SK-N-SH (cell line): ENCODE data around the gene UBE2E3. TPM values are rescaled to one million over a fixed set of nuclear protein-coding genes. Genes with fewer than 3 reads are reported as not detected.

ENCODE experiments used
- CTCF ChIA-PET: fragments of 300-600, 350-600 bp; formaldehyde crosslinking; extraction: SDS; loops from one replicate; lab custom pipeline; 2021; lab: Yijun Ruan, JAX
- POLR2A ChIA-PET: fragments of 350-600 bp; sonication (Branson Sonifier 250); formaldehyde crosslinking; extraction: SDS; loops from one replicate; lab custom pipeline; 2020; ENCODE audit warnings: antibody characterized with exemption, inconsistent platforms; lab: Yijun Ruan, JAX
- DNase-seq: peaks from one replicate; pipeline ENCODE4 v3.0.0; 2012
- H2AFZ ChIP-seq: fragments of 200-600 bp; sonication (generic); 2 replicates; pipeline ENCODE4 v1.8.1; 2016; ENCODE audit warnings: antibody characterized with exemption, mild to moderate bottlenecking, low read depth
- H3F3A ChIP-seq: fragments of 200-600 bp; sonication (generic); replicated peaks from 2 replicates; pipeline ENCODE3; 2016; ENCODE audit warnings: antibody characterized with exemption, mild to moderate bottlenecking; ENCODE audit not compliant: insufficient read depth
- H3K27ac ChIP-seq, 2 experiments: fragments of 200-500 bp in 1 of 2; fragments of 200-600 bp in 1 of 2; sonication (Bioruptor generic) in 1 of 2; sonication (generic), shearing (Covaris generic) in 1 of 2; 2 replicates each; pipeline versions ENCODE4 v1.5.1 to v1.6.1; 2014 to 2016; ENCODE audit warnings: low read depth in 2 of 2, inconsistent platforms in 1 of 2, low read length in 1 of 2, mild to moderate bottlenecking in 1 of 2, mixed read lengths in 1 of 2
- H3K27me3 ChIP-seq: fragments of 200-600 bp; sonication (generic), shearing (Covaris generic); 2 replicates; pipeline ENCODE4 v1.6.1; 2016; ENCODE audit warnings: mixed run types; ENCODE audit not compliant: insufficient read depth
- H3K36me3 ChIP-seq, 2 experiments: fragments of 200-500 bp in 1 of 2; fragments of 200-600 bp in 1 of 2; sonication (Bioruptor generic) in 1 of 2; sonication (generic) in 1 of 2; replicated peaks in 1 of 2; 2 replicates each; pipeline versions ENCODE3 to v1.5.1; 2014 to 2016; ENCODE audit warnings: low read length in 1 of 2, mild to moderate bottlenecking in 1 of 2; ENCODE audit not compliant: insufficient read depth in 2 of 2, control insufficient read depth in 1 of 2
- H3K4me1 ChIP-seq, 2 experiments: fragments of 200-500 bp in 1 of 2; fragments of 200-600 bp in 1 of 2; sonication (Bioruptor generic) in 1 of 2; sonication (generic), shearing (Covaris generic) in 1 of 2; 2 replicates each; pipeline versions ENCODE4 v1.5.1 to v1.6.1; 2014 to 2016; ENCODE audit warnings: low read depth in 1 of 2, low read length in 1 of 2, mixed run types in 1 of 2; ENCODE audit not compliant: insufficient read depth in 2 of 2, control insufficient read depth in 1 of 2
- H3K4me2 ChIP-seq: fragments of 200-600 bp; sonication (generic), shearing (Covaris generic); 2 replicates; pipeline ENCODE4 v1.6.1; 2017; ENCODE audit warnings: mixed run types
- H3K4me3 ChIP-seq, 2 experiments: fragments of 200-500 bp in 1 of 2; fragments of 200-600 bp in 1 of 2; sonication (Bioruptor generic) in 1 of 2; sonication (generic), shearing (Covaris generic) in 1 of 2; 2 replicates each; pipeline versions ENCODE4 v1.5.1 to v1.8.1; 2014 to 2016; ENCODE audit warnings: low read depth in 2 of 2, inconsistent platforms in 1 of 2, low read length in 1 of 2, mild to moderate bottlenecking in 1 of 2, mixed read lengths in 1 of 2, moderate library complexity in 1 of 2
- H3K79me2 ChIP-seq: fragments of 200-600 bp; sonication (generic); 2 replicates; pipeline ENCODE4 v1.8.1; 2017; ENCODE audit warnings: mild to moderate bottlenecking; ENCODE audit not compliant: insufficient read depth
- H3K9ac ChIP-seq: fragments of 200-600 bp; sonication (generic); 2 replicates; pipeline ENCODE4 v1.6.1; 2017; ENCODE audit warnings: mixed run types
- H3K9me2 ChIP-seq: fragments of 200-600 bp; sonication (generic); 2 replicates; pipeline ENCODE4 v1.6.1; 2017; ENCODE audit warnings: mixed run types
- H3K9me3 ChIP-seq: fragments of 200-600 bp; sonication (generic); 2 replicates; pipeline ENCODE4 v1.6.1; 2017; ENCODE audit warnings: mixed run types, mild to moderate bottlenecking, moderate library complexity
- H4K20me1 ChIP-seq: fragments of 200-600 bp; sonication (generic); 2 replicates; pipeline ENCODE4 v1.6.1; 2017; ENCODE audit warnings: mild to moderate bottlenecking, mixed run types; ENCODE audit not compliant: insufficient read depth
- EP300 ChIP-seq, 2 experiments: IDR thresholded peaks; 2 replicates each; pipeline versions ENCODE4 v1.4.0 to v1.6.1; 2012; ENCODE audit warnings: borderline replicate concordance in 1 of 2, low read depth in 1 of 2, low read length in 1 of 2
- FOSL2 ChIP-seq: IDR thresholded peaks from 2 replicates; pipeline ENCODE4 v1.4.0; 2012; ENCODE audit warnings: low read depth, mild to moderate bottlenecking, moderate library complexity, borderline replicate concordance
- FOXJ3 ChIP-seq: sonication (generic); formaldehyde crosslinking; IDR thresholded peaks from 2 replicates; pipeline ENCODE4 v1.5.1; 2020; ENCODE audit warnings: mild to moderate bottlenecking, missing genetic modification reagents
- GATA2 ChIP-seq: sonication (generic); formaldehyde crosslinking; IDR thresholded peaks from 2 replicates; pipeline ENCODE4 v1.5.0; 2020; ENCODE audit warnings: mild to moderate bottlenecking, missing genetic modification reagents
- JUND ChIP-seq: IDR thresholded peaks from 2 replicates; pipeline ENCODE4 v1.4.0; 2012
- MEF2A ChIP-seq: IDR thresholded peaks from 2 replicates; pipeline ENCODE4 v1.4.0; 2012; ENCODE audit warnings: low read depth, borderline replicate concordance
- NFIC ChIP-seq: IDR thresholded peaks from 2 replicates; pipeline ENCODE4 v1.4.0; 2012; ENCODE audit warnings: borderline replicate concordance
- NRF1 ChIP-seq: IDR thresholded peaks from 2 replicates; pipeline ENCODE4 v1.6.1; 2012; ENCODE audit warnings: low read depth, mild to moderate bottlenecking, low read length
- POLR2AphosphoS5 ChIP-seq: IDR thresholded peaks from 2 replicates; pipeline ENCODE4 v1.6.1; 2012; ENCODE audit warnings: low read depth, low read length
- RAD21 ChIP-seq: IDR thresholded peaks from 2 replicates; pipeline ENCODE4 v1.6.1; 2012; ENCODE audit warnings: mild to moderate bottlenecking, low read length
- RXRA ChIP-seq: IDR thresholded peaks from 2 replicates; pipeline ENCODE4 v1.4.0; 2012; ENCODE audit warnings: low read depth, mild to moderate bottlenecking, borderline replicate concordance
- SIN3A ChIP-seq: IDR thresholded peaks from 2 replicates; pipeline ENCODE4 v1.6.1; 2012; ENCODE audit warnings: low read depth, mild to moderate bottlenecking, low read length, moderate library complexity, borderline replicate concordance
- WGBS: methylation state at CpG from one replicate; pipeline ENCODE4 v1.1.6; 2017; ENCODE audit warnings: low lambda C conversion rate; 5-methylcytosine and 5-hydroxymethylcytosine counted together
- polyA plus RNA-seq, 3 experiments: library from polyadenylated mRNA; depleted of rRNA; stranded (reverse); fragments of >200 nt; gene quantifications; 2 replicates each; pipeline ENCODE4 v1.2.3, GENCODE V29; 2012
- TF ChIP-seq, protein P1 (sequence below): IDR thresholded peaks from 2 replicates; pipeline ENCODE4 v1.4.0; 2012; ENCODE audit warnings: low read depth, borderline replicate concordance
- TF ChIP-seq, protein P2 (sequence below): fragments of 150-350 bp; IDR thresholded peaks from 2 replicates; pipeline ENCODE4 v1.6.1; 2017; ENCODE audit warnings: antibody characterized with exemption, low read length, low read depth, borderline replicate concordance
- TF ChIP-seq, protein P3 (sequence below): IDR thresholded peaks from 2 replicates; pipeline ENCODE4 v1.6.1; 2012; ENCODE audit warnings: mild to moderate bottlenecking, low read depth, low read length, moderate library complexity
- TF ChIP-seq, protein P4 (sequence below): fragments of 150-350 bp; IDR thresholded peaks from 2 replicates; pipeline ENCODE4 v1.6.1; 2016; ENCODE audit warnings: mild to moderate bottlenecking, low read depth, low read length
- TF ChIP-seq, protein P5 (sequence below): IDR thresholded peaks from 2 replicates; pipeline ENCODE4 v1.4.0; 2012; ENCODE audit warnings: low read depth, borderline replicate concordance

UBE2E3 gene
- polyA plus RNA-seq, 1 of the 3 experiments (the other 2 are of a cell fraction), result 62.9 TPM

DNA sequence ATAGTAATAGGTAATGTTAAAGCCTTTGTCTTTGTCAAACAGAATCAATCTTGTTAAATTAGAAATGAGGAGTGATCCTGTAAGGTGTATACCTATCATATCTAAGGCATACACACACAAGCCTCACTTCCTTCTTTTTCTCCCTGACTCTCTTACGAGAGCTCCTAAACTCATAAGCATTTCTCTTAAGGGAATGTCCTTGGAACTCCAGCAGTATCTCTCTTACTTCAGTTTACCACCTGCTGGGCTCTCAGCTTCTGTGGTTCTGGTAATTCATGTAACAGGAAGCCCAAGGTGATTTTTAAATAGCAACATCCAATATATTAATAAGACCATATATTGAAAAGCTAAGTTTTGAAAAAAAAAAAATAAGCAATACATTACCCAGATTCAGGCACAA, 85.9 kb downstream of the UBE2E3 start (continued):
- TF ChIP-seq MEF2A (no peak), FOSL2 (no peak), POLR2AphosphoS5 (no peak), RAD21 (no peak), NRF1 (no peak)
- TF ChIP-seq, protein P1, sequence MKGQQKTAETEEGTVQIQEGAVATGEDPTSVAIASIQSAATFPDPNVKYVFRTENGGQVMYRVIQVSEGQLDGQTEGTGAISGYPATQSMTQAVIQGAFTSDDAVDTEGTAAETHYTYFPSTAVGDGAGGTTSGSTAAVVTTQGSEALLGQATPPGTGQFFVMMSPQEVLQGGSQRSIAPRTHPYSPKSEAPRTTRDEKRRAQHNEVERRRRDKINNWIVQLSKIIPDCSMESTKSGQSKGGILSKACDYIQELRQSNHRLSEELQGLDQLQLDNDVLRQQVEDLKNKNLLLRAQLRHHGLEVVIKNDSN, result no peak
- TF ChIP-seq, protein P2, sequence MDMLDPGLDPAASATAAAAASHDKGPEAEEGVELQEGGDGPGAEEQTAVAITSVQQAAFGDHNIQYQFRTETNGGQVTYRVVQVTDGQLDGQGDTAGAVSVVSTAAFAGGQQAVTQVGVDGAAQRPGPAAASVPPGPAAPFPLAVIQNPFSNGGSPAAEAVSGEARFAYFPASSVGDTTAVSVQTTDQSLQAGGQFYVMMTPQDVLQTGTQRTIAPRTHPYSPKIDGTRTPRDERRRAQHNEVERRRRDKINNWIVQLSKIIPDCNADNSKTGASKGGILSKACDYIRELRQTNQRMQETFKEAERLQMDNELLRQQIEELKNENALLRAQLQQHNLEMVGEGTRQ, result no peak

DNA sequence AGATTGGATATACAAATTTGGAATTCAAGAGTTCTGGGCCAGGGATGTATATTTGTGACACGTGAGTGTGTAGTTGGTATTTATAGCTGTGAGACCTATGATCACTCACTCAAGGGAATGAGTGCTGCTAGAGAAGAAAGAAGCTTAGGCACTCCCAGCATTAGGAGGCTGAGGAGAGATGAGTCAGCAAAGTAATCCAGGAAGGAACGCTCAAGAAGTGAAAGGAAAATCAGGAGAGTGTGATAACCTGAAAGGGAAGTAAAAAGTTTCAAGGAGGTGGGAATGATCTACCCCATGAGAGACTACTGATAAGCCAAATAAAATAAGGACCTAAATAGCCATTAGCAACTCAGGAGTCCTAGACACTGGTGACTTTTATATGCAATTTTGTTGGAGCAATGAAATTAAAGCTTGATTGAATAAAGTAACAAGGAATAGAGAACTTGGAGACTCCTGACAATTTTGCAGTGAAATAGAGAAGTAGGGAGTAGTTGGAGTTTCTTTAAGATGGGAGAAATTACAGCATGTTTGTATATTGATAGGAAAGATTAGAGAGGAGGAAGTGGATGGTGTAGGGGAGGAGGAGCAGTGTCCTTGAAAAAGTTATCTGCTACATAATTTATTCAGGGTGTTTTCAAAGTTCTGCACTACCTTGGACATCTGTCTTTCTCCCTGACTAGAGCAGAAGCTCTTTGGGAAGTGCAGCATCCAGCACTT, 89.9 kb downstream of the UBE2E3 start:
- Histone ChIP-seq H3K36me3 (peaks cover 6 to 7% of the 10 kb centered on the region in 2 experiments), H3K9me2 (no peaks in the 10 kb centered on the region), H4K20me1 (no peaks in the 10 kb centered on the region), H3F3A (peaks cover 23% of the 10 kb centered on the region), H3K4me2 (no peak overlapping the region), H3K79me2 (peaks cover 5% of the 10 kb centered on the region; the same call in 1 of the 2 replicates), H3K4me3 (no peak overlapping the region), H3K27ac (no peak overlapping the region), H3K4me1 (peaks cover 3 to 16% of the 10 kb centered on the region in 2 experiments), H3K9ac (no peak overlapping the region), H3K9me3 (no peaks in the 10 kb centered on the region), H2AFZ (peak overlapping the region; percentile 39; the same call in 1 of the 2 replicates), H3K27me3 (no peaks in the 10 kb centered on the region)
- ChIA-PET POLR2A (no interaction called here), CTCF (interaction anchor here (0.6 to 1.8 kb wide), 6 partner anchors 11 to 946 kb away, joined by 3 to 9 read pairs (median 4); partner anchors contain the start of gene ITGA4)
- 67% methylated on average over 2 of the region's 2 CpGs for WGBS
- DNase-seq, result no peak
- TF ChIP-seq SIN3A (no peak), RXRA (no peak), GATA2 (CRISPR knock-in tag) (no peak), FOXJ3 (CRISPR knock-in tag) (no peak), MEF2A (no peak), JUND (no peak), EP300 (IDR thresholded peaks at IDR 0.05; ENCODE audit: borderline replicate concordance in 1 of 2, low read depth in 1 of 2, low read length in 1 of 2) (no peak), RAD21 (no peak), NRF1 (no peak), NFIC (no peak)
- TF ChIP-seq, protein P3, sequence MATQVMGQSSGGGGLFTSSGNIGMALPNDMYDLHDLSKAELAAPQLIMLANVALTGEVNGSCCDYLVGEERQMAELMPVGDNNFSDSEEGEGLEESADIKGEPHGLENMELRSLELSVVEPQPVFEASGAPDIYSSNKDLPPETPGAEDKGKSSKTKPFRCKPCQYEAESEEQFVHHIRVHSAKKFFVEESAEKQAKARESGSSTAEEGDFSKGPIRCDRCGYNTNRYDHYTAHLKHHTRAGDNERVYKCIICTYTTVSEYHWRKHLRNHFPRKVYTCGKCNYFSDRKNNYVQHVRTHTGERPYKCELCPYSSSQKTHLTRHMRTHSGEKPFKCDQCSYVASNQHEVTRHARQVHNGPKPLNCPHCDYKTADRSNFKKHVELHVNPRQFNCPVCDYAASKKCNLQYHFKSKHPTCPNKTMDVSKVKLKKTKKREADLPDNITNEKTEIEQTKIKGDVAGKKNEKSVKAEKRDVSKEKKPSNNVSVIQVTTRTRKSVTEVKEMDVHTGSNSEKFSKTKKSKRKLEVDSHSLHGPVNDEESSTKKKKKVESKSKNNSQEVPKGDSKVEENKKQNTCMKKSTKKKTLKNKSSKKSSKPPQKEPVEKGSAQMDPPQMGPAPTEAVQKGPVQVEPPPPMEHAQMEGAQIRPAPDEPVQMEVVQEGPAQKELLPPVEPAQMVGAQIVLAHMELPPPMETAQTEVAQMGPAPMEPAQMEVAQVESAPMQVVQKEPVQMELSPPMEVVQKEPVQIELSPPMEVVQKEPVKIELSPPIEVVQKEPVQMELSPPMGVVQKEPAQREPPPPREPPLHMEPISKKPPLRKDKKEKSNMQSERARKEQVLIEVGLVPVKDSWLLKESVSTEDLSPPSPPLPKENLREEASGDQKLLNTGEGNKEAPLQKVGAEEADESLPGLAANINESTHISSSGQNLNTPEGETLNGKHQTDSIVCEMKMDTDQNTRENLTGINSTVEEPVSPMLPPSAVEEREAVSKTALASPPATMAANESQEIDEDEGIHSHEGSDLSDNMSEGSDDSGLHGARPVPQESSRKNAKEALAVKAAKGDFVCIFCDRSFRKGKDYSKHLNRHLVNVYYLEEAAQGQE, result no peak
- TF ChIP-seq, protein P4, sequence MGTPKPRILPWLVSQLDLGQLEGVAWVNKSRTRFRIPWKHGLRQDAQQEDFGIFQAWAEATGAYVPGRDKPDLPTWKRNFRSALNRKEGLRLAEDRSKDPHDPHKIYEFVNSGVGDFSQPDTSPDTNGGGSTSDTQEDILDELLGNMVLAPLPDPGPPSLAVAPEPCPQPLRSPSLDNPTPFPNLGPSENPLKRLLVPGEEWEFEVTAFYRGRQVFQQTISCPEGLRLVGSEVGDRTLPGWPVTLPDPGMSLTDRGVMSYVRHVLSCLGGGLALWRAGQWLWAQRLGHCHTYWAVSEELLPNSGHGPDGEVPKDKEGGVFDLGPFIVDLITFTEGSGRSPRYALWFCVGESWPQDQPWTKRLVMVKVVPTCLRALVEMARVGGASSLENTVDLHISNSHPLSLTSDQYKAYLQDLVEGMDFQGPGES, result no peak
- TF ChIP-seq, protein P5, sequence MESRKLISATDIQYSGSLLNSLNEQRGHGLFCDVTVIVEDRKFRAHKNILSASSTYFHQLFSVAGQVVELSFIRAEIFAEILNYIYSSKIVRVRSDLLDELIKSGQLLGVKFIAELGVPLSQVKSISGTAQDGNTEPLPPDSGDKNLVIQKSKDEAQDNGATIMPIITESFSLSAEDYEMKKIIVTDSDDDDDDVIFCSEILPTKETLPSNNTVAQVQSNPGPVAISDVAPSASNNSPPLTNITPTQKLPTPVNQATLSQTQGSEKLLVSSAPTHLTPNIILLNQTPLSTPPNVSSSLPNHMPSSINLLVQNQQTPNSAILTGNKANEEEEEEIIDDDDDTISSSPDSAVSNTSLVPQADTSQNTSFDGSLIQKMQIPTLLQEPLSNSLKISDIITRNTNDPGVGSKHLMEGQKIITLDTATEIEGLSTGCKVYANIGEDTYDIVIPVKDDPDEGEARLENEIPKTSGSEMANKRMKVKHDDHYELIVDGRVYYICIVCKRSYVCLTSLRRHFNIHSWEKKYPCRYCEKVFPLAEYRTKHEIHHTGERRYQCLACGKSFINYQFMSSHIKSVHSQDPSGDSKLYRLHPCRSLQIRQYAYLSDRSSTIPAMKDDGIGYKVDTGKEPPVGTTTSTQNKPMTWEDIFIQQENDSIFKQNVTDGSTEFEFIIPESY, result no peak
